Astrocyte (in vitro differentiated cells and primary cell): ENCODE measurements around the gene SMAGP. TPM values are rescaled to one million over a fixed set of nuclear protein-coding genes. Genes with fewer than 3 reads are reported as not detected.
"Not testable (repeated sequence)": the region's sequence is repeated elsewhere in the genome, so short reads cannot be mapped to it uniquely, and the experiment has no call there.

Experiments
- DNase-seq: peaks from one replicate; pipeline ENCODE4 v3.0.0-alpha.2; 2010; ENCODE audit warnings: low read depth
- FAIRE-seq: peaks from 2 replicates; lab custom pipeline; 2011; peaks lifted over from hg19 to GRCh38; lab: Jason Lieb, UNC
- H2AFZ ChIP-seq: 2 replicates; pipeline ENCODE4 v1.6.0; 2012; ENCODE audit warnings: low read depth, low read length, inconsistent platforms
- H3K27ac ChIP-seq: 2 replicates; pipeline ENCODE4 v1.5.1; 2011; ENCODE audit warnings: low read depth, low read length, inconsistent platforms
- H3K27me3 ChIP-seq: 2 replicates; pipeline ENCODE4 v1.6.0; 2011; ENCODE audit warnings: low read length, inconsistent platforms; ENCODE audit not compliant: insufficient read depth
- H3K36me3 ChIP-seq: 2 replicates; pipeline ENCODE4 v1.5.1; 2011; ENCODE audit warnings: low read length, inconsistent platforms; ENCODE audit not compliant: insufficient read depth
- H3K4me1 ChIP-seq: 2 replicates; pipeline ENCODE4 v1.5.1; 2011; ENCODE audit warnings: low read length, inconsistent platforms; ENCODE audit not compliant: insufficient read depth
- H3K4me2 ChIP-seq: 2 replicates; pipeline ENCODE4 v1.6.0; 2012; ENCODE audit warnings: low read length, inconsistent platforms
- H3K4me3 ChIP-seq: 2 replicates; pipeline ENCODE4 v1.5.1; 2011; ENCODE audit warnings: low read depth, mild to moderate bottlenecking, low read length, inconsistent platforms; ENCODE audit not compliant: insufficient read depth
- H3K79me2 ChIP-seq: 2 replicates; pipeline ENCODE4 v1.6.0; 2012; ENCODE audit warnings: mild to moderate bottlenecking, low read length, inconsistent platforms; ENCODE audit not compliant: insufficient read depth
- H3K9ac ChIP-seq: 2 replicates; pipeline ENCODE4 v1.6.0; 2012; ENCODE audit warnings: mild to moderate bottlenecking, low read length, inconsistent platforms
- H3K9me3 ChIP-seq: 2 replicates; pipeline ENCODE4 v1.5.1; 2012; ENCODE audit warnings: low read depth, mild to moderate bottlenecking, low read length, inconsistent platforms; ENCODE audit not compliant: insufficient read depth
- H4K20me1 ChIP-seq: 2 replicates; pipeline ENCODE4 v1.6.0; 2012; ENCODE audit warnings: low read length, inconsistent platforms; ENCODE audit not compliant: insufficient read depth
- H3K27ac Mint-ChIP-seq: one replicate; pipeline ENCODE4 v1.8.0; 2021; ENCODE audit warnings: mild to moderate bottlenecking, mixed read lengths; ENCODE audit not compliant: unreplicated experiment
- H3K27me3 Mint-ChIP-seq: one replicate; pipeline ENCODE4 v1.8.0; 2021; ENCODE audit warnings: low read depth, mixed read lengths; ENCODE audit not compliant: unreplicated experiment
- H3K36me3 Mint-ChIP-seq: one replicate; pipeline ENCODE4 v1.8.0; 2021; ENCODE audit warnings: low read depth, mixed read lengths; ENCODE audit not compliant: unreplicated experiment
- H3K4me1 Mint-ChIP-seq: one replicate; pipeline ENCODE4 v1.8.0; 2021; ENCODE audit warnings: low read depth, mixed read lengths; ENCODE audit not compliant: unreplicated experiment
- H3K4me3 Mint-ChIP-seq: one replicate; pipeline ENCODE4 v1.8.0; 2021; ENCODE audit warnings: mild to moderate bottlenecking, moderate library complexity, mixed read lengths; ENCODE audit not compliant: unreplicated experiment
- H3K9me3 Mint-ChIP-seq: one replicate; pipeline ENCODE4 v1.8.0; 2021; ENCODE audit warnings: mild to moderate bottlenecking, mixed read lengths; ENCODE audit not compliant: unreplicated experiment
- EZH2 ChIP-seq: IDR thresholded peaks from 2 replicates; pipeline ENCODE4 v1.6.1; 2012; ENCODE audit warnings: mild to moderate bottlenecking, low read length, inconsistent platforms; ENCODE audit not compliant: insufficient read depth
- total RNA-seq: library from RNA; stranded (reverse); gene quantifications from 2 replicates; pipeline ENCODE4 v1.2.1, GENCODE V29; 2021
- TF ChIP-seq, protein P1 (sequence below): IDR thresholded peaks from 2 replicates; pipeline ENCODE4 v1.5.1; 2011; ENCODE audit warnings: low read depth, mild to moderate bottlenecking, inconsistent platforms, low read length, moderate library complexity; ENCODE audit not compliant: insufficient read depth

Gene SMAGP
- total RNA-seq, 1 donor from 2014 or later = 3.6 TPM

DNA sequence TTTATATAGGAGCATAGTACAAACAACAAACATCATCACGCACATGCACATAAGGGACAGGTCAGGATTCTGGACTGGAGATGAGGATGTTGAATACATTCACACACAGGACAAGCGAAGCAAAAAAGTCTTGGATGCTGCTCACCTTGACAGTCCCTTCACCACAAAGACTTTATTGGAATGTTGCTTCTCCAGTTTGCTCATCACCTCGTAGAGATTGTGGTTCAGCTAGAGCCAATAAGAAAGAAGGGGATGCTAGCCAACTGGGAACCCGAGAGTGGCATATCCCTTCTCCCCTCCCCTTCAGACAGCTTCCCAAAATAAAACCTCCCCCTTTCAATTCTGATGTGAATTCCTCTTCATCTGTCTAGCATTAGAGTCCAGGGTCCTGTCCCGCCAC, 25.4 kb upstream of the SMAGP start:
- Mint-ChIP-seq H3K4me3 (no peak overlapping the region), H3K27me3 (peaks cover 5% of the 10 kb centered on the region), H3K36me3 (no peaks in the 10 kb centered on the region), H3K9me3 (no peaks in the 10 kb centered on the region), H3K4me1 (no peaks in the 10 kb centered on the region), H3K27ac (no peak overlapping the region)
- TF ChIP-seq, protein P1, sequence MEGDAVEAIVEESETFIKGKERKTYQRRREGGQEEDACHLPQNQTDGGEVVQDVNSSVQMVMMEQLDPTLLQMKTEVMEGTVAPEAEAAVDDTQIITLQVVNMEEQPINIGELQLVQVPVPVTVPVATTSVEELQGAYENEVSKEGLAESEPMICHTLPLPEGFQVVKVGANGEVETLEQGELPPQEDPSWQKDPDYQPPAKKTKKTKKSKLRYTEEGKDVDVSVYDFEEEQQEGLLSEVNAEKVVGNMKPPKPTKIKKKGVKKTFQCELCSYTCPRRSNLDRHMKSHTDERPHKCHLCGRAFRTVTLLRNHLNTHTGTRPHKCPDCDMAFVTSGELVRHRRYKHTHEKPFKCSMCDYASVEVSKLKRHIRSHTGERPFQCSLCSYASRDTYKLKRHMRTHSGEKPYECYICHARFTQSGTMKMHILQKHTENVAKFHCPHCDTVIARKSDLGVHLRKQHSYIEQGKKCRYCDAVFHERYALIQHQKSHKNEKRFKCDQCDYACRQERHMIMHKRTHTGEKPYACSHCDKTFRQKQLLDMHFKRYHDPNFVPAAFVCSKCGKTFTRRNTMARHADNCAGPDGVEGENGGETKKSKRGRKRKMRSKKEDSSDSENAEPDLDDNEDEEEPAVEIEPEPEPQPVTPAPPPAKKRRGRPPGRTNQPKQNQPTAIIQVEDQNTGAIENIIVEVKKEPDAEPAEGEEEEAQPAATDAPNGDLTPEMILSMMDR = no peak
- TF ChIP-seq EZH2 = no peak
- Histone ChIP-seq H3K79me2 (no peaks in the 10 kb centered on the region), H2AFZ (no peak overlapping the region), H3K4me2 (no peak overlapping the region), H3K9me3 (no peaks in the 10 kb centered on the region), H3K36me3 (no peaks in the 10 kb centered on the region), H3K9ac (no peak overlapping the region), H3K4me3 (no peak overlapping the region), H4K20me1 (no peaks in the 10 kb centered on the region), H3K4me1 (no peaks in the 10 kb centered on the region), H3K27ac (no peak overlapping the region), H3K27me3 (no peaks in the 10 kb centered on the region)
- FAIRE-seq (no peak), DNase-seq (no peak)

DNA sequence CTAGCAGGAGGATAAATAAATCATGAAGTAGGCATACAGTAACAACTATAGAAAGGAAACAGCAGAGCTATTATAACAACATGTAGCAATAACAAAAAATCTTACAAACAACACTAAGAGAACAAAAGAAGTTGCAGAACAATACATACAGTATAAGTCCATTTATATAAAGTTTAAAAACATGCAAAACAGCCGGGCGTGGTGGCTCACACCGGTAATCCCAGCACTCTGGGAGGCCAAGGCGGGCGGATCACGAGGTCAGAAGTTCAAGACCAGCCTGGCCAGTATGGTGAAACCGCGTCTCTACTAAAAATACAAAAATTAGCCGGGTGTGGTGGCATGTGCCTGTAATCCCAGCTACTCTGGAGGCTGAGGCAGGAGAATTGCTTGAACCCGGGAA, 23.9 kb upstream of the SMAGP start:
- H3K36me3 Mint-ChIP-seq, H3K9ac ChIP-seq, H3K9me3 ChIP-seq, H3K4me3 Mint-ChIP-seq, H3K79me2 ChIP-seq, H2AFZ ChIP-seq, H3K27ac Mint-ChIP-seq, FAIRE-seq, H3K9me3 Mint-ChIP-seq, H3K27me3 ChIP-seq, H3K4me1 Mint-ChIP-seq, H3K27me3 Mint-ChIP-seq, H3K36me3 ChIP-seq, H4K20me1 ChIP-seq, H3K4me2 ChIP-seq, H3K4me3 ChIP-seq, H3K27ac ChIP-seq, H3K4me1 ChIP-seq, DNase-seq: not testable (repeated sequence)

DNA sequence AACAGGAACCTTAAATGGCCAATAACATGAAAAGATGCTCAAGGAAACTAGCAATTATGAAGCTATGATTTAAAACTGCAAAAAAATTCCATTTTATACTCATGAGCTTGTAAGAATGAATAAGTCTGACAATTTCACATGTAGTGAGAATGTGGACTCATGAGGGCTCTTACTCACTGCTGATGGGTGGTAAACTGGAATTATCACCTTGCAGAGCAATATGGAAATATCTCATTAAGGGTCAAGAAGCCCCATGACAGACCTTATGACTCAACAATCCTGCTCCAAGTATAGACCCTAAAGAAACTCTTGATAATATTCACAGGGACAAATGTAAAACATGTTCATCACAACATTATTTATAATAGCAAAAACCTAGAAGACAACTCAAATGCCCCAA, 23.5 kb upstream of the SMAGP start:
- Histone ChIP-seq H4K20me1 (no peaks in the 10 kb centered on the region), H3K4me2 (no peak overlapping the region), H3K9ac (no peak overlapping the region), H2AFZ (no peak overlapping the region), H3K9me3 (no peaks in the 10 kb centered on the region), H3K4me1 (no peaks in the 10 kb centered on the region), H3K36me3 (no peaks in the 10 kb centered on the region), H3K79me2 (no peaks in the 10 kb centered on the region), H3K4me3 (no peak overlapping the region), H3K27ac (no peak overlapping the region), H3K27me3 (no peaks in the 10 kb centered on the region)
- Mint-ChIP-seq H3K4me1 (no peaks in the 10 kb centered on the region), H3K9me3 (no peaks in the 10 kb centered on the region), H3K36me3 (no peaks in the 10 kb centered on the region), H3K27ac (no peak overlapping the region), H3K4me3 (no peak overlapping the region), H3K27me3 (no peaks in the 10 kb centered on the region)
- DNase-seq = no peak
- no peak for TF ChIP-seq EZH2
- TF ChIP-seq, protein P1 = no peak
- no peak for FAIRE-seq

DNA sequence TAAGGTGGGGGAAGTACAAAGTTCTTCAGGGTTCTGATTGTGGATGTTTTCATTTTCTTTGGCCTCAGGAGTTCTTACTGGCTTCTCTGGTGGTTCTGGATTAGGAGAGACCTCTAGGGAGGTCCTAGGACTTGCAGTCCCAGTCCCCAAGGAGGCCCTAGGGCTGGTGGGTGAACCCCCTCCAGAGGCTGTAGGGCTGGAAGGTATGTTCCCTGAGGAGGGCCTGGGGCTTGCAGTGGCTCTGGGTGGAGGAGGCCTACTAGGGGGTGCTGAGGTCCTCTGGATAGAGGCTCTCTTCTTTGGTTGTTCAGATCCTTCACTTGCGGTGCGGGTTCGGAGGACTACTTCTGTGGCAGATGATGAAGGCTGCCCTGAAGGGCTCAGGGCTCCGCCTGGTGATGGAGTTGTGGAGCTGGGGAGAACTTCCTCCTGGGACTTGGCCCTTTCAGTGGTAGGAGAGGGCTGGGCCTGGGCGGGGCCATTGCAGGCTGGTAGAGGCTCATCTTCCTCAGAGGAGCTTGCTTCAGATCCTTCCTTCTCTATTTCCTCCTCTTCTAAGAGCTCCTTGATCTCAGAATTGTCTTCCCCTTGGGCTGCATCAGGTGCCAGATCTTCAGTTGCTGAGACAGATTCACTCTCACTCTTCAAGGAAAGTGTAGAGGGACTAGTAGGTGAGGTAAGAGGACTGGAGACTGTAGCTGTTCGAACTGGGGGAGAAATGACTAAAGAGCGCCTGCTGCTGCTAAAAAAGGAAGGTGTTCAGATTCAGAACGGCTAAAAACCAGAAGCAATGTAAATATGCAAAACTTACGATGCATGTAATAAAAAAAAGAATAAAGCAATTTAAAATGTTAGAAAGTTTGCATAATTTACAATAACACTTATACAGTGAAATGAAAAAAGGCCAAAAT, 21.6 kb upstream of the SMAGP start:
- not testable (repeated sequence) for H3K27ac Mint-ChIP-seq, H2AFZ ChIP-seq, H3K9me3 ChIP-seq, H3K36me3 ChIP-seq, H3K79me2 ChIP-seq, DNase-seq, H3K27me3 ChIP-seq, H3K27ac ChIP-seq, H3K4me3 Mint-ChIP-seq, H3K4me3 ChIP-seq, H3K27me3 Mint-ChIP-seq, H3K9ac ChIP-seq, FAIRE-seq, H3K36me3 Mint-ChIP-seq, H3K4me1 Mint-ChIP-seq, H3K4me1 ChIP-seq, H4K20me1 ChIP-seq, H3K4me2 ChIP-seq, H3K9me3 Mint-ChIP-seq
